Osteocyte (in vitro differentiated cells): ENCODE data around the gene NAXD. TPM values are rescaled to one million over a fixed set of nuclear protein-coding genes. Genes with fewer than 3 reads are reported as not detected.
"Not testable (repeated sequence)": the region's sequence is repeated elsewhere in the genome, so short reads cannot be mapped to it uniquely, and the experiment has no call there.

Experiments
- DNase-seq: peaks from one replicate; pipeline ENCODE4 v3.0.0; 2021; ENCODE audit warnings: mixed read lengths; ENCODE audit not compliant: unreplicated experiment; ENCODE audit errors: extremely low spot score
- H3K27ac Mint-ChIP-seq: one replicate; pipeline ENCODE4 v1.8.0; 2021; ENCODE audit warnings: mild to moderate bottlenecking, mixed read lengths; ENCODE audit not compliant: unreplicated experiment
- H3K27me3 Mint-ChIP-seq: one replicate; pipeline ENCODE4 v1.8.0; 2021; ENCODE audit warnings: mixed read lengths; ENCODE audit not compliant: unreplicated experiment
- H3K36me3 Mint-ChIP-seq: one replicate; pipeline ENCODE4 v1.8.0; 2021; ENCODE audit warnings: mixed read lengths; ENCODE audit not compliant: unreplicated experiment
- H3K4me1 Mint-ChIP-seq: one replicate; pipeline ENCODE4 v1.8.0; 2021; ENCODE audit warnings: mixed read lengths; ENCODE audit not compliant: unreplicated experiment
- H3K4me3 Mint-ChIP-seq: one replicate; pipeline ENCODE4 v1.8.0; 2021; ENCODE audit warnings: mild to moderate bottlenecking, moderate library complexity, mixed read lengths; ENCODE audit not compliant: unreplicated experiment
- H3K9me3 Mint-ChIP-seq: one replicate; pipeline ENCODE4 v1.8.0; 2021; ENCODE audit warnings: mixed read lengths; ENCODE audit not compliant: unreplicated experiment
- long read RNA-seq: library from polyadenylated mRNA; unstranded; transcript quantifications from one replicate; pipeline ENCODE4 v2.0.0, GENCODE V29; 2021
- total RNA-seq: library from RNA; stranded (reverse); gene quantifications from 2 replicates; pipeline ENCODE4 v1.2.1, GENCODE V29; 2021
- TF ChIP-seq, protein P1 (sequence below): fragments of 200-600 bp; sonication (generic); IDR thresholded peaks from 2 replicates; pipeline ENCODE4 v1.5.0; 2021; ENCODE audit warnings: antibody characterized with exemption, mild to moderate bottlenecking, moderate library complexity

Gene NAXD
- 34.3 and 35.6 TPM in 2 replicates for total RNA-seq
- long read RNA-seq, transcript NAXD-202 (7 exons, 2,311 nt), result major isoform, 6 of 273 reads
- long read RNA-seq, partial matches to known transcripts, result 18 of 273 reads
- long read RNA-seq, other reads (novel, unspliced or antisense), result 243 of 273 reads

DNA sequence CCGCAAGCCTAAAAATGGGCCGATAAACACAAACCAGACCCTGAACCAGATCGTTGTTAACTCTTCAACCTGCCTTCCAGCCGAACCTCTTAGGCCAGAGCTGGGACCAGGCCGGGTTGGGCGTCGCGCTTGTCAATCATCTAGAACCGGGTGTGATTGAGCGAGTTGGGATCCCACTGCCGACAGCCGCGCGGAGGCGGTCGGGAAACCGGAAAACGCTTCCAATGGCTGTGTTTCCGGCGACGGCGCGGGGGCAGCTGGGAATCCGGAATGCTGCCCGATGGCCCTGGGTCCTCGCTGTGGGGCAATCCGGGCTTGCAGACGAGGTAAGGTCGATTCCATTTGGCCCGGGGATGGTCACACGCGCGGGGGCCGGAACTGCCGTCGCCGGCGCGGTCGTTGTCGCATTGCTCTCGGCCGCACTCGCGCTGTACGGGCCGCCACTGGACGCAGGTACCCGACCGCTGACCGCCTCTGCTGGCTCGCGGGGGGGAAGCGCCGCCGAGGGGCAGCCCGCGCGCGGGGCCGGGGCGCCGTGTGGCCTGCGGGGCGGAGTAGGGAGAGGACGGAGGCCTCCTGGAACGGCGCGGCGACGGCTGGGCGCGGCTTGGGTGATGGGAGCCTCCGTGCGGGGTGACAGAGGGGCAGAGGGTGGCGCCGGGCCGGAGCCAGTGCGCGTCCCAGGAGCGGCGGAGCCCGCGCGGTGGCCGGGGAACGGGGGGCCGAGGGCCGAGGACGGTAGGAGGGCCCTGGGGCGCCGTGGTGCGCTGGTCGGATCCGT, at the start of gene NAXD:
NAXD (plus strand) TSS at position 224 of the 781 bp plus-strand sequence; CDS start at position 281, 57 bp downstream.
- H3K27ac Mint-ChIP-seq, result peak within 1 kb of the TSS; percentile 94
- DNase-seq, result peak; percentile 95
- peaks cover 3% of the 10 kb centered on the region for H3K27me3 Mint-ChIP-seq
- peak within 1 kb of the TSS; percentile 92 for H3K4me3 Mint-ChIP-seq
- H3K4me1 Mint-ChIP-seq, result peaks cover 31% of the 10 kb centered on the region
- H3K9me3 Mint-ChIP-seq, result no peaks in the 10 kb centered on the region
- TF ChIP-seq, protein P1, sequence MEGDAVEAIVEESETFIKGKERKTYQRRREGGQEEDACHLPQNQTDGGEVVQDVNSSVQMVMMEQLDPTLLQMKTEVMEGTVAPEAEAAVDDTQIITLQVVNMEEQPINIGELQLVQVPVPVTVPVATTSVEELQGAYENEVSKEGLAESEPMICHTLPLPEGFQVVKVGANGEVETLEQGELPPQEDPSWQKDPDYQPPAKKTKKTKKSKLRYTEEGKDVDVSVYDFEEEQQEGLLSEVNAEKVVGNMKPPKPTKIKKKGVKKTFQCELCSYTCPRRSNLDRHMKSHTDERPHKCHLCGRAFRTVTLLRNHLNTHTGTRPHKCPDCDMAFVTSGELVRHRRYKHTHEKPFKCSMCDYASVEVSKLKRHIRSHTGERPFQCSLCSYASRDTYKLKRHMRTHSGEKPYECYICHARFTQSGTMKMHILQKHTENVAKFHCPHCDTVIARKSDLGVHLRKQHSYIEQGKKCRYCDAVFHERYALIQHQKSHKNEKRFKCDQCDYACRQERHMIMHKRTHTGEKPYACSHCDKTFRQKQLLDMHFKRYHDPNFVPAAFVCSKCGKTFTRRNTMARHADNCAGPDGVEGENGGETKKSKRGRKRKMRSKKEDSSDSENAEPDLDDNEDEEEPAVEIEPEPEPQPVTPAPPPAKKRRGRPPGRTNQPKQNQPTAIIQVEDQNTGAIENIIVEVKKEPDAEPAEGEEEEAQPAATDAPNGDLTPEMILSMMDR, result no peak
- no peaks in the 10 kb centered on the region for H3K36me3 Mint-ChIP-seq

DNA sequence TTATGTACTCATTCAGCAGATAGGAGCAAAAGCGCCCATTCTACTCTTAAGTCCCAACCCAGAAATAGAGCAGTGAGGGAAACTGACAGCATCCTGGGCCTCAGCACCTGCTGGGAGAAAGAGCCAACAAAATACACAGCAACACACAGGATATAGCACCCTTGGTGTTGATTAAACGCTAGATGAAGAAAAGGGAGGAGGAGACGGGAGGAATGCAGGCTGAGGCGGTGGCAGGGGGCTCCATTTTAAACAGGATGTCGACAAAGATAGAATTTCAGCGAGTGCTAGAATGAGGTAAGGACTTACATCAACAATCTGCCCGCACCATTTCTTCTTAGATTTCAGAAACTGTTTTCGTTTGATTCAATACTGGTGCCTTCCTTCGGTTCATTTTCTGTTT, 49.2 kb upstream of the NAXD start:
- peaks cover 2% of the 10 kb centered on the region for H3K27me3 Mint-ChIP-seq
- TF ChIP-seq, protein P1, result no peak
- no peak for DNase-seq
- H3K9me3 Mint-ChIP-seq, result no peaks in the 10 kb centered on the region
- peaks cover 2% of the 10 kb centered on the region for H3K36me3 Mint-ChIP-seq
- H3K27ac Mint-ChIP-seq, result no peak overlapping the region
- no peak overlapping the region for H3K4me3 Mint-ChIP-seq
- H3K4me1 Mint-ChIP-seq, result peaks cover 18% of the 10 kb centered on the region

DNA sequence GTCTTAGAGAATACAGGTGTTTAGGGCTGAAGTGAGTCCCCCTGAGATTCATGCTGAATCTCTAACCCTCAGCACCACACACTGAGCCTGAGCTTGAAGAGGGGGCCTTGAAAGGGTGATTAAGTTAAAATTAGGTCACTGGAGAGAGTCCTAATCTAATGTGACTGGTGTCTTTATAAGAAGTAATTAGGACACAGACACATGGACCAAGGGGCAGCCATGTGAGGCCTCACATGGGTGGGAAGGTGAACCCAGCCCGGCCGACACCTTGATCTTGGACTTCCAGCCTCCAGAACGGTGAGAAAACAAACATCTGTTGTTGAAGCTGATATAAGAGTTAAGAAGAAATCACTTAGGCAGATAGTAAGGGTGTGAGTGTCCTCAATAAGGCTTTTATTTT, 46.7 kb upstream of the NAXD start:
- H3K4me1 Mint-ChIP-seq, result peaks cover 10% of the 10 kb centered on the region
- TF ChIP-seq, protein P1, result no peak
- H3K27ac Mint-ChIP-seq, result no peak overlapping the region
- no peaks in the 10 kb centered on the region for H3K9me3 Mint-ChIP-seq
- peaks cover 2% of the 10 kb centered on the region for H3K36me3 Mint-ChIP-seq
- no peak overlapping the region for H3K4me3 Mint-ChIP-seq
- DNase-seq, result no peak
- H3K27me3 Mint-ChIP-seq, result peaks cover 9% of the 10 kb centered on the region

DNA sequence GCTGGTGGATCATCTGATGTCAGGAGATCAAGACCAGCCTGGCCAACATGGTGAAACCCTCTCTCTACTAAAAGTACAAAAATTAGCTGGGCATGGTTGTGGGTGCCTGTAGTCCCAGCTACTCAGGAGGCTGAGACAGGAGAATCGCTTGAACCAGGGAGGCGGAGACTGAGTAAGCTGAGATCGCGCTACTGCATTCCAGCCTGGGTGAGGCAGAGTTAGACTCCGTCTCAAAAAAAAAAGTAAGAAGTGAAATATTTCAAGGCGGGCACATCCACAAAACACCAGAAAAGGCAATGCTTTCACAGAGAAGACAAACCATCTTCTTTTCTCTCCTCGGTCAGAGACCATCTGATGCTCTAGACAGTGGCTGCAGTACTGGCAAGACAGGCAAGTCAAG, 45.4 kb upstream of the NAXD start:
- not testable (repeated sequence) for H3K4me3 Mint-ChIP-seq, H3K27ac Mint-ChIP-seq, H3K9me3 Mint-ChIP-seq, DNase-seq, H3K4me1 Mint-ChIP-seq, H3K36me3 Mint-ChIP-seq
- H3K27me3 Mint-ChIP-seq, result peaks cover 13% of the 10 kb centered on the region

DNA sequence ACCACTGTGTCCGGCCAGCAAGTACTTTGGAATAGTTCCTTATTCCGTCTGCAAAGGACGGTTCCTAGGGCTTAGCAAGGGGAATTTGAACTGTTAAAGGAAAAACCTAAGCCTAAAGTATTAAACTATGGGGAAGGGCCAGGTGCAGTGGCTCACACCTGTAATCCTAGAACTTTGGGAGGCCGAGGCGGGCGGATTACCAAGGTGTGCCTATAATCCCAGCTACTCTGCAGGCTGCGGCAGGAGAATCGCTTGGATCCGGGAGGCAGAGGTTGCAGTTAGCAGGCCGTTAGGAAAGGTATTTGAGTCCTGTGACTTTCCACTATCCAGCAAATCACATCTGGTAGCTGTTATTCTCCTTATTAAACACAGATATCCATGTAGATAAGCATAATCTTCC, 44.5 kb upstream of the NAXD start:
- Mint-ChIP-seq H3K9me3 (no peaks in the 10 kb centered on the region), H3K4me1 (peaks cover 13% of the 10 kb centered on the region), H3K4me3 (no peak overlapping the region), H3K27ac (no peak overlapping the region), H3K27me3 (peaks cover 17% of the 10 kb centered on the region), H3K36me3 (peaks cover 2% of the 10 kb centered on the region)
- DNase-seq, result no peak
- TF ChIP-seq, protein P1, result no peak
